HepG2 (cell line): ENCODE data around the gene SYPL1. TPM values are rescaled to one million over a fixed set of nuclear protein-coding genes. Genes with fewer than 3 reads are reported as not detected.

Experiments used
- HDAC2 ChIP-seq: sonication (generic); formaldehyde crosslinking; IDR thresholded peaks from 2 replicates; pipeline ENCODE4 v1.4.0; 2020; ENCODE audit warnings: missing genetic modification reagents
- HMGA1 ChIP-seq: sonication (generic); formaldehyde crosslinking; conservative IDR thresholded peaks from 2 replicates; pipeline ENCODE4 v1.4.0; 2020; ENCODE audit warnings: missing genetic modification reagents
- HNRNPH1 ChIP-seq: fragments of 200-400 bp; formaldehyde crosslinking; optimal IDR thresholded peaks from 2 replicates; pipeline ENCODE3; 2017; ENCODE audit warnings: mild to moderate bottlenecking, low read depth, low read length
- HNRNPUL1 ChIP-seq: fragments of 200-400 bp; formaldehyde crosslinking; IDR thresholded peaks from 2 replicates; pipeline ENCODE4 v1.6.1; 2017; ENCODE audit warnings: low read depth, mild to moderate bottlenecking, low read length, moderate library complexity
- NR2F1 ChIP-seq, 2 experiments: fragments of 450-650 bp in 1 of 2; formaldehyde crosslinking in 1 of 2; IDR thresholded peaks; 2 replicates each; pipeline versions ENCODE4 v1.5.0 to v1.6.1; 2016 to 2020; ENCODE audit warnings: mild to moderate bottlenecking in 1 of 2, missing compliant biosample characterization in 1 of 2, missing genetic modification reagents in 1 of 2, moderate library complexity in 1 of 2
- PAX8 ChIP-seq: sonication (generic); formaldehyde crosslinking; IDR thresholded peaks from 2 replicates; pipeline ENCODE4 v1.8.0; 2022; ENCODE audit warnings: mild to moderate bottlenecking, missing genetic modification reagents, borderline replicate concordance
- PCBP1 ChIP-seq: fragments of 200-400 bp; formaldehyde crosslinking; IDR thresholded peaks from 2 replicates; pipeline ENCODE4 v1.6.1; 2017; ENCODE audit warnings: mild to moderate bottlenecking, low read depth, low read length, borderline replicate concordance
- REL ChIP-seq: sonication (generic); formaldehyde crosslinking; conservative IDR thresholded peaks from 2 replicates; pipeline ENCODE4 v1.8.0; 2022; ENCODE audit warnings: mild to moderate bottlenecking, missing genetic modification reagents, moderate library complexity
- REXO4 ChIP-seq: sonication (generic); formaldehyde crosslinking; IDR thresholded peaks from 2 replicates; pipeline ENCODE4 v1.8.0; 2022; ENCODE audit warnings: missing genetic modification reagents, mild to moderate bottlenecking, borderline replicate concordance
- SIN3B ChIP-seq: fragments of 150-350 bp; IDR thresholded peaks from 2 replicates; pipeline ENCODE4 v1.6.1; 2014; ENCODE audit warnings: low read length
- THAP11 ChIP-seq: IDR thresholded peaks from 2 replicates; pipeline ENCODE4 v1.6.1; 2016; ENCODE audit warnings: missing biosample characterization, missing genetic modification reagents
- TOE1 ChIP-seq: sonication (generic); formaldehyde crosslinking; IDR thresholded peaks from 2 replicates; pipeline ENCODE4 v1.4.0; 2020; ENCODE audit warnings: mild to moderate bottlenecking, missing genetic modification reagents
- ZFP41 ChIP-seq: sonication (generic); formaldehyde crosslinking; IDR thresholded peaks from 2 replicates; pipeline ENCODE4 v1.4.0; 2020; ENCODE audit warnings: mild to moderate bottlenecking, missing genetic modification reagents, borderline replicate concordance
- ZFP62 ChIP-seq: sonication (generic); formaldehyde crosslinking; IDR thresholded peaks from 2 replicates; pipeline ENCODE4 v1.4.0; 2020; ENCODE audit warnings: missing genetic modification reagents
- ZFP82 ChIP-seq: sonication (generic); formaldehyde crosslinking; IDR thresholded peaks from 2 replicates; pipeline ENCODE4 v1.5.1; 2020; ENCODE audit warnings: mild to moderate bottlenecking, missing genetic modification reagents, borderline replicate concordance
- ZFP90 ChIP-seq: sonication (generic); formaldehyde crosslinking; IDR thresholded peaks from 2 replicates; pipeline ENCODE4 v1.8.0; 2022; ENCODE audit warnings: missing genetic modification reagents, mild to moderate bottlenecking, inconsistent platforms, borderline replicate concordance
- ZNF274 ChIP-seq: sonication (generic); formaldehyde crosslinking; IDR thresholded peaks from 2 replicates; pipeline ENCODE4 v1.5.1; 2020; ENCODE audit warnings: mild to moderate bottlenecking, missing genetic modification reagents
- ZNF333 ChIP-seq: sonication (generic); formaldehyde crosslinking; IDR thresholded peaks from 2 replicates; pipeline ENCODE4 v1.4.0; 2020; ENCODE audit warnings: mild to moderate bottlenecking, missing genetic modification reagents, borderline replicate concordance
- ZNF335 ChIP-seq: sonication (generic); formaldehyde crosslinking; IDR thresholded peaks from 2 replicates; pipeline ENCODE4 v1.4.0; 2020; ENCODE audit warnings: missing genetic modification reagents
- ZNF33B ChIP-seq: sonication (generic); formaldehyde crosslinking; IDR thresholded peaks from 2 replicates; pipeline ENCODE4 v1.5.1; 2020; ENCODE audit warnings: mild to moderate bottlenecking, missing genetic modification reagents
- ZNF451 ChIP-seq: sonication (generic); formaldehyde crosslinking; IDR thresholded peaks from 2 replicates; pipeline ENCODE4 v1.5.0; 2020; ENCODE audit warnings: mild to moderate bottlenecking, missing genetic modification reagents
- ZNF768 ChIP-seq: sonication (generic); formaldehyde crosslinking; IDR thresholded peaks from 2 replicates; pipeline ENCODE4 v1.4.0; 2020; ENCODE audit warnings: missing genetic modification reagents
- ZNF773 ChIP-seq: sonication (generic); formaldehyde crosslinking; IDR thresholded peaks from 2 replicates; pipeline ENCODE4 v1.4.0; 2020; ENCODE audit warnings: missing genetic modification reagents, borderline replicate concordance
- ZNF788 ChIP-seq: sonication (generic); formaldehyde crosslinking; IDR thresholded peaks from 2 replicates; pipeline ENCODE4 v1.5.0; 2020; ENCODE audit warnings: mild to moderate bottlenecking, missing genetic modification reagents, borderline replicate concordance
- polyA plus RNA-seq, 8 experiments: library from polyadenylated mRNA; depleted of rRNA in 3 of 8; stranded (reverse) in 7 of 8; unstranded in 1 of 8; fragments of >200 nt; fragmentation: Illumina TruSeq in 4 of 8; extraction: Trizol in 4 of 8; gene quantifications; 2 replicates each; pipeline versions ENCODE4 v1.2.1 to v1.2.3, GENCODE V29; 2011 to 2016; ENCODE audit warnings: low read depth in 4 of 8, missing spikeins in 1 of 8, mixed read lengths in 1 of 8; ENCODE audit not compliant: insufficient read depth in 1 of 8
- total RNA-seq, 5 experiments: library from RNA; depleted of rRNA; stranded (reverse); fragments of >200 nt; fragmentation: Illumina TruSeq; extraction: Trizol; gene quantifications; 2 replicates each; pipeline ENCODE4 v1.2.3, GENCODE V29; 2016; ENCODE audit warnings: low read depth in 1 of 5
- TF ChIP-seq, protein P1 (sequence below), 2 experiments: fragments of 450-650 bp in 1 of 2; sonication (generic) in 1 of 2; formaldehyde crosslinking; IDR thresholded peaks; 2 replicates each; pipeline versions ENCODE4 v1.5.0 to v1.8.0; 2020 to 2022; ENCODE audit warnings: mild to moderate bottlenecking in 1 of 2, missing genetic modification reagents in 1 of 2
- TF ChIP-seq, protein P2 (sequence below): sonication (generic); formaldehyde crosslinking; IDR thresholded peaks from 2 replicates; pipeline ENCODE4 v1.5.1; 2020; ENCODE audit warnings: mild to moderate bottlenecking, missing genetic modification reagents, moderate library complexity
- TF ChIP-seq, protein P3 (sequence below): sonication (generic); formaldehyde crosslinking; IDR thresholded peaks from 2 replicates; pipeline ENCODE4 v1.8.1; 2023; ENCODE audit warnings: missing genetic modification reagents, mild to moderate bottlenecking, borderline replicate concordance

The SYPL1 gene
- total and polyA plus RNA-seq, 2 of the 13 experiments (the other 11 are each of a cell fraction or from before 2014, with no cell fraction given) = 27.5 to 40.2 TPM

DNA sequence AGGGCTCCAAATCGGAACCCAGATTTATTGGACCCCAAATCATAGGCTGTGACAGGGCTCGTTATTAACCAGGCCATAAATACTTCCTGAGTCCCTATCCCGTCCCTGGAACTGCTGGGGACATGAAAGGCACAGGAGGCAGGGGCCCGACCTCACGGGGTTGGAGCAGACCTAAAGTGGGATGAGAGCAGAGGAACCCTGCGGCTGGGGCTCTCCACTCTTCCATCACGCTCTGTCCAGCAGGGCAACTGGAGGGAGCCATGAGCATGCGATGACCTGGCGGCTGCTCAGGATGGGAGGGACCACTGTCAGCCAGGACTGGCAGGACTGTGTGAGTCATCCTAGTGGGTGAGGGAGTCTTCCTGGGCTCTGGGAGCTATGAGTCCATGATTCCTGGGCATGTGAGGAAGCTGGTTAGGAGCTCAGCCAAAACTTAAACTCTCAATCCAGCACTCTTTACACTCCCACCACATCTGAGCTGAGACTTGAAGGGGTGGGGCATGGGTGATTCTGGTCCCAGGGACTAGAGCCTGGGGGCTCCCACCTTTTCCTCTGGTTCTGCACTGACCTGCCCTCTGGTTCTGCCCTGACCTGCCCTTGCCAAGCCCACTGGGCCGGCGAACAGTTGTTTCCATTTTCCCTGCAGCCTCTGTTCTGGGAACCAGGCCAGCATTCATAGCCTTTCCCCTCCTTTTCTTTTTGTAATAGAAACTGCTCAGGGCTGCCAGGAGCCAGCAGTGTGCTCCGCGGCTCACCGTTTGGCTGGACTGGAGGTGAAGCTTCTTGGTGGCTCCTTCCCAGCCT lies 47.1 kb downstream of the SYPL1 start (continued):
- TF ChIP-seq ZNF333 = no peak
- no peak for TF ChIP-seq TOE1 (CRISPR knock-in tag)
- TF ChIP-seq, protein P1, sequence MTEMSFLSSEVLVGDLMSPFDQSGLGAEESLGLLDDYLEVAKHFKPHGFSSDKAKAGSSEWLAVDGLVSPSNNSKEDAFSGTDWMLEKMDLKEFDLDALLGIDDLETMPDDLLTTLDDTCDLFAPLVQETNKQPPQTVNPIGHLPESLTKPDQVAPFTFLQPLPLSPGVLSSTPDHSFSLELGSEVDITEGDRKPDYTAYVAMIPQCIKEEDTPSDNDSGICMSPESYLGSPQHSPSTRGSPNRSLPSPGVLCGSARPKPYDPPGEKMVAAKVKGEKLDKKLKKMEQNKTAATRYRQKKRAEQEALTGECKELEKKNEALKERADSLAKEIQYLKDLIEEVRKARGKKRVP (CRISPR knock-in tag; IDR thresholded peaks at IDR 0.05) = no peak
- TF ChIP-seq PAX8 (CRISPR knock-in tag) = no peak
- TF ChIP-seq SIN3B = no peak
- no peak for TF ChIP-seq HNRNPUL1
- no peak for TF ChIP-seq HMGA1 (CRISPR knock-in tag)
- no peak for TF ChIP-seq NR2F1 (CRISPR knock-in tag; IDR thresholded peaks at IDR 0.05)
- TF ChIP-seq THAP11 (CRISPR knock-in tag) = no peak
- TF ChIP-seq ZFP82 (CRISPR knock-in tag) = no peak
- no peak for TF ChIP-seq REL (CRISPR knock-in tag)
- TF ChIP-seq ZNF451 (CRISPR knock-in tag) = no peak
- TF ChIP-seq HDAC2 = no peak; the same call in 1 of the 2 replicates
- no peak for TF ChIP-seq REXO4 (CRISPR knock-in tag)
- no peak for TF ChIP-seq ZNF33B (CRISPR knock-in tag)
- TF ChIP-seq ZFP41 (CRISPR knock-in tag) = no peak
- TF ChIP-seq PCBP1 = no peak
- TF ChIP-seq ZFP62 (CRISPR knock-in tag) = no peak
- TF ChIP-seq ZNF788 (CRISPR knock-in tag) = no peak
- TF ChIP-seq ZNF773 (CRISPR knock-in tag) = no peak
- no peak for TF ChIP-seq ZFP90
- TF ChIP-seq ZNF768 (CRISPR knock-in tag) = no peak
- no peak for TF ChIP-seq ZNF274 (CRISPR knock-in tag)
- TF ChIP-seq, protein P2, sequence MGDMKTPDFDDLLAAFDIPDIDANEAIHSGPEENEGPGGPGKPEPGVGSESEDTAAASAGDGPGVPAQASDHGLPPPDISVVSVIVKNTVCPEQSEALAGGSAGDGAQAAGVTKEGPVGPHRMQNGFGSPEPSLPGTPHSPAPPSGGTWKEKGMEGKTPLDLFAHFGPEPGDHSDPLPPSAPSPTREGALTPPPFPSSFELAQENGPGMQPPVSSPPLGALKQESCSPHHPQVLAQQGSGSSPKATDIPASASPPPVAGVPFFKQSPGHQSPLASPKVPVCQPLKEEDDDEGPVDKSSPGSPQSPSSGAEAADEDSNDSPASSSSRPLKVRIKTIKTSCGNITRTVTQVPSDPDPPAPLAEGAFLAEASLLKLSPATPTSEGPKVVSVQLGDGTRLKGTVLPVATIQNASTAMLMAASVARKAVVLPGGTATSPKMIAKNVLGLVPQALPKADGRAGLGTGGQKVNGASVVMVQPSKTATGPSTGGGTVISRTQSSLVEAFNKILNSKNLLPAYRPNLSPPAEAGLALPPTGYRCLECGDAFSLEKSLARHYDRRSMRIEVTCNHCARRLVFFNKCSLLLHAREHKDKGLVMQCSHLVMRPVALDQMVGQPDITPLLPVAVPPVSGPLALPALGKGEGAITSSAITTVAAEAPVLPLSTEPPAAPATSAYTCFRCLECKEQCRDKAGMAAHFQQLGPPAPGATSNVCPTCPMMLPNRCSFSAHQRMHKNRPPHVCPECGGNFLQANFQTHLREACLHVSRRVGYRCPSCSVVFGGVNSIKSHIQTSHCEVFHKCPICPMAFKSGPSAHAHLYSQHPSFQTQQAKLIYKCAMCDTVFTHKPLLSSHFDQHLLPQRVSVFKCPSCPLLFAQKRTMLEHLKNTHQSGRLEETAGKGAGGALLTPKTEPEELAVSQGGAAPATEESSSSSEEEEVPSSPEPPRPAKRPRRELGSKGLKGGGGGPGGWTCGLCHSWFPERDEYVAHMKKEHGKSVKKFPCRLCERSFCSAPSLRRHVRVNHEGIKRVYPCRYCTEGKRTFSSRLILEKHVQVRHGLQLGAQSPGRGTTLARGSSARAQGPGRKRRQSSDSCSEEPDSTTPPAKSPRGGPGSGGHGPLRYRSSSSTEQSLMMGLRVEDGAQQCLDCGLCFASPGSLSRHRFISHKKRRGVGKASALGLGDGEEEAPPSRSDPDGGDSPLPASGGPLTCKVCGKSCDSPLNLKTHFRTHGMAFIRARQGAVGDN (CRISPR knock-in tag) = peak; percentile 75
- no peak for TF ChIP-seq HNRNPH1
- TF ChIP-seq ZNF335 (CRISPR knock-in tag) = no peak
- TF ChIP-seq, protein P3, sequence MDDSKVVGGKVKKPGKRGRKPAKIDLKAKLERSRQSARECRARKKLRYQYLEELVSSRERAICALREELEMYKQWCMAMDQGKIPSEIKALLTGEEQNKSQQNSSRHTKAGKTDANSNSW (CRISPR knock-in tag) = no peak
